ENCODE results near the gene ZNF324. TPM values are rescaled to one million over a fixed set of nuclear protein-coding genes. Genes with fewer than 3 reads are reported as not detected.

ZNF324 gene
- total and polyA plus RNA-seq, 4 donors, result 4.6 to 13.9 (median 8.9) TPM

- Histone ChIP-seq H3K4me3 (peak overlapping the region; percentile 20), H3K27ac (ENCODE audit: low read depth in 1 of 2, low read length in 1 of 2) (peak overlapping the region; percentile 35 to 78), H3K9ac (ENCODE audit: insufficient read depth in 1 of 2, low read length in 2 of 2) (no peak overlapping the region), H3K9me3 (ENCODE audit: control insufficient read depth in 4 of 4, insufficient read depth in 3 of 4, low read length in 3 of 4) (no peaks in the 10 kb centered on the region), H3K36me3 (ENCODE audit: control insufficient read depth in 4 of 4, insufficient read depth in 4 of 4, low read length in 4 of 4) (peaks cover 0 to 16% (median 8%) of the 10 kb centered on the region in 4 donors), H3K27me3 (ENCODE audit: control insufficient read depth in 3 of 3, insufficient read depth in 3 of 3, low read length in 2 of 3) (no peaks in the 10 kb centered on the region), H3K4me1 (ENCODE audit: control insufficient read depth in 5 of 5, insufficient read depth in 5 of 5, low read length in 5 of 5) (peaks cover 0 to 19% (median 6%) of the 10 kb centered on the region in 5 donors)
- peak; percentile 92 for ATAC-seq (ENCODE audit: insufficient read depth, low FRiP score)
- WGBS, 2 donors, result 14 to 17% methylated on average over 62 to 66 of the region's 66 CpGs
- DNase-seq, result peak; percentile 86 to 92 (median 90)
- TF ChIP-seq CTCF (IDR thresholded peaks at IDR 0.05; ENCODE audit: control extremely low read depth, extremely low read depth), result peak; percentile 84
These were observed 47.0 kb downstream of the ZNF324 start for GRCh38 chr19:58513694-58514563.

DNA sequence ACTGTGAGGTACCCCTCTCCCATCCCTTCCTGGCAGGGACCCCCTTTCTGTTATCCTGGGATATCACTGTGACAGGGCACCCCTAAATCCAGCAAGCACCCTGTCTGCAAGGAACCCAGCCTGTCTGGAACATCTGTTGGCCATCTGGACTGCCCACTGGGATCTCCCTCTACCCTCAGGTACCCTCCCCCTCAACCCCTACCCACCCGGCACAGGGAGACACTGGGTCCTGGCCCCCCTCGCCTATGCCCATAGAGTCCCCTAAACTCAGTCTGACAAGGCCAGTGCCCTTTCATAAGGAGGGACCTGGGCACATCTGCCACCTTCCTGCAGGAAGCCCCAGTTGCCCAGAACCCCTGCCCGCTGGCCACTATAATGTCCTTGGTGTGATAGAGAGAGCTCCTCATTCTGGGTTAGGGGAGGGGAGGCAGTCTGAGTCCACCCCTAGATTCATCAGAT lies 47.7 kb downstream of the ZNF324 start:
- Histone ChIP-seq H3K27ac (ENCODE audit: low read depth in 1 of 2, low read length in 1 of 2) (peak overlapping the region in 1 of 2 donors; percentile 69), H3K4me3 (peak overlapping the region; percentile 20), H3K4me1 (ENCODE audit: control insufficient read depth in 5 of 5, insufficient read depth in 5 of 5, low read length in 5 of 5) (peaks cover 0 to 19% (median 6%) of the 10 kb centered on the region in 5 donors), H3K27me3 (ENCODE audit: control insufficient read depth in 3 of 3, insufficient read depth in 3 of 3, low read length in 2 of 3) (no peaks in the 10 kb centered on the region), H3K9ac (ENCODE audit: insufficient read depth in 1 of 2, low read length in 2 of 2) (peak overlapping the region in 1 of 2 donors; percentile 37), H3K9me3 (ENCODE audit: control insufficient read depth in 4 of 4, insufficient read depth in 3 of 4, low read length in 3 of 4) (no peaks in the 10 kb centered on the region), H3K36me3 (ENCODE audit: control insufficient read depth in 4 of 4, insufficient read depth in 4 of 4, low read length in 4 of 4) (peaks cover 0 to 16% (median 8%) of the 10 kb centered on the region in 4 donors)
- DNase-seq (no peak), ATAC-seq (ENCODE audit: insufficient read depth, low FRiP score) (no peak)
- TF ChIP-seq CTCF (IDR thresholded peaks at IDR 0.05; ENCODE audit: control extremely low read depth, extremely low read depth), result no peak
- 75 to 78% methylated on average over 3 of the region's 3 CpGs for WGBS, 2 donors

GRCh38 chr19:58515259-58515658 lies 48.4 kb downstream of the ZNF324 start:
- H3K9me3 ChIP-seq (ENCODE audit: control insufficient read depth in 4 of 4, insufficient read depth in 3 of 4, low read length in 3 of 4), result no peaks in the 10 kb centered on the region
- H3K4me3 ChIP-seq, result no peak overlapping the region

More at GRCh38 chr19:58515259-58515658, 48.4 kb downstream of the ZNF324 start:
- H3K9ac ChIP-seq (ENCODE audit: insufficient read depth in 1 of 2, low read length in 2 of 2), result no peak overlapping the region
- DNase-seq, result no peak
- H3K27me3 ChIP-seq (ENCODE audit: control insufficient read depth in 3 of 3, insufficient read depth in 3 of 3, low read length in 2 of 3), result no peaks in the 10 kb centered on the region
- WGBS, 2 donors, result 93 to 94% methylated on average over 2 of the region's 2 CpGs
- no peak for TF ChIP-seq CTCF (IDR thresholded peaks at IDR 0.05; ENCODE audit: control extremely low read depth, extremely low read depth)
- peaks cover 0 to 21% (median 6%) of the 10 kb centered on the region in 5 donors for H3K4me1 ChIP-seq (ENCODE audit: control insufficient read depth in 5 of 5, insufficient read depth in 5 of 5, low read length in 5 of 5)
- H3K27ac ChIP-seq (ENCODE audit: low read depth in 1 of 2, low read length in 1 of 2), result no peak overlapping the region
- peaks cover 0 to 16% (median 8%) of the 10 kb centered on the region in 4 donors for H3K36me3 ChIP-seq (ENCODE audit: control insufficient read depth in 4 of 4, insufficient read depth in 4 of 4, low read length in 4 of 4)
- ATAC-seq (ENCODE audit: insufficient read depth, low FRiP score), result no peak

Data from lung (tissue), 12 donors.